Stimulated activated CD4-positive, alpha-beta T cell treated with anti-CD3 and anti-CD28 coated beads, Interleukin-1b, Interleukin-23, amount 100 ng/mL, for 48 hours (primary cell): ENCODE measurements around the gene IFNW1.

Experiments used
- DNase-seq: peaks from one replicate; pipeline ENCODE4 v3.0.0-alpha.2; 2020

IFNW1 gene

GRCh38 chr9:21104787-21105186 is 36.8 kb downstream of the IFNW1 start:
- no peak for DNase-seq

- DNase-seq: no peak
Observed at GRCh38 chr9:21102305-21102704, 39.3 kb downstream of the IFNW1 start.

GRCh38 chr9:21097817-21098216 is 43.8 kb downstream of the IFNW1 start:
- no peak for DNase-seq

GRCh38 chr9:21096901-21097255 is 44.8 kb downstream of the IFNW1 start:
- no peak for DNase-seq

- DNase-seq: peak; percentile 39
Observed at GRCh38 chr9:21096172-21096900, 45.3 kb downstream of the IFNW1 start.

GRCh38 chr9:21095561-21095960 is 46.1 kb downstream of the IFNW1 start:
- DNase-seq: no peak
